DOHH2 (cell line): ENCODE measurements around the gene SIM1.

Experiments used
- H3F3A ChIP-seq: fragments of 200-600 bp; sonication (generic), shearing (Covaris generic); 2 replicates; pipeline ENCODE4 v1.6.0; 2016; ENCODE audit warnings: antibody characterized with exemption, mild to moderate bottlenecking; ENCODE audit not compliant: control insufficient read depth, insufficient read depth
- H3K27ac ChIP-seq: fragments of 200-600 bp; sonication (generic); 2 replicates; pipeline ENCODE4 v1.5.1; 2014; ENCODE audit warnings: low read depth, mild to moderate bottlenecking, low read length, moderate library complexity
- H3K27me3 ChIP-seq: fragments of 200-600 bp; sonication (generic); 2 replicates; pipeline ENCODE4 v1.6.1; 2014; ENCODE audit warnings: mild to moderate bottlenecking, low read length, mixed read lengths; ENCODE audit not compliant: control insufficient read depth
- H3K36me3 ChIP-seq: fragments of 200-600 bp; sonication (generic); 2 replicates; pipeline ENCODE4 v1.6.1; 2014; ENCODE audit warnings: mild to moderate bottlenecking, low read length, moderate library complexity, mixed read lengths; ENCODE audit not compliant: control insufficient read depth
- H3K4me1 ChIP-seq: fragments of 200-600 bp; sonication (generic); 2 replicates; pipeline ENCODE4 v1.6.1; 2014; ENCODE audit warnings: mild to moderate bottlenecking, low read length, mixed read lengths; ENCODE audit not compliant: control insufficient read depth
- H3K4me2 ChIP-seq: fragments of 200-600 bp; sonication (generic); 2 replicates; pipeline ENCODE4 v1.6.0; 2014; ENCODE audit warnings: mild to moderate bottlenecking, low read length, moderate library complexity
- H3K4me3 ChIP-seq: fragments of 200-600 bp; sonication (generic); 2 replicates; pipeline ENCODE4 v1.5.1; 2014; ENCODE audit warnings: mild to moderate bottlenecking, low read length, mixed read lengths
- H3K79me2 ChIP-seq: fragments of 200-600 bp; sonication (generic); 2 replicates; pipeline ENCODE4 v1.6.1; 2014; ENCODE audit warnings: mild to moderate bottlenecking, low read length, mixed read lengths; ENCODE audit not compliant: control insufficient read depth
- H3K9me2 ChIP-seq: fragments of 200-600 bp; sonication (generic); replicated peaks from 2 replicates; pipeline ENCODE4 v1.6.1; 2014; ENCODE audit warnings: mild to moderate bottlenecking, low read length, mixed read lengths; ENCODE audit not compliant: control insufficient read depth
- H3K9me3 ChIP-seq: fragments of 200-600 bp; sonication (generic); 2 replicates; pipeline ENCODE4 v1.6.1; 2014; ENCODE audit warnings: antibody characterized with exemption, low read length, mixed read lengths; ENCODE audit not compliant: control insufficient read depth, insufficient read depth
- H4K20me1 ChIP-seq: fragments of 200-600 bp; sonication (generic); 2 replicates; pipeline ENCODE4 v1.6.0; 2014; ENCODE audit warnings: low read depth, mild to moderate bottlenecking, antibody characterized with exemption, low read length, moderate library complexity; ENCODE audit not compliant: control insufficient read depth, insufficient read depth
- CTCF ChIP-seq: fragments of 200-600 bp; sonication (generic); IDR thresholded peaks from one replicate; pipeline ENCODE4 v1.5.1; 2014; ENCODE audit warnings: antibody characterized with exemption, mild to moderate bottlenecking, low read depth, low read length; ENCODE audit not compliant: poor library complexity, severe bottlenecking
- EZH2phosphoT487 ChIP-seq: fragments of 200-600 bp; sonication (generic); IDR thresholded peaks from 2 replicates; pipeline ENCODE4 v1.6.1; 2017; ENCODE audit warnings: borderline replicate concordance, mild to moderate bottlenecking, antibody characterized with exemption, low read length, moderate library complexity, mixed read lengths

The SIM1 gene

GRCh38 chr6:100461278-100461916 is 3.3 kb downstream of the SIM1 start:
- Histone ChIP-seq H3K4me2 (no peak overlapping the region), H3K27me3 (0 out of 2 replicates have a peak, but pooled peaks cover 3% of the 10 kb centered on the region), H3K4me1 (no peaks in the 10 kb centered on the region)

GRCh38 chr6:100460650-100461204 is 4.0 kb downstream of the SIM1 start:
- Histone ChIP-seq H3K4me2 (no peak overlapping the region), H3K27me3 (0 out of 2 replicates have a peak, but pooled peaks cover 3% of the 10 kb centered on the region), H3K36me3 (no peaks in the 10 kb centered on the region), H3K27ac (no peak overlapping the region), H3K79me2 (no peaks in the 10 kb centered on the region), H3K4me3 (no peak overlapping the region), H3F3A (no peaks in the 10 kb centered on the region), H3K9me2 (no peaks in the 10 kb centered on the region), H4K20me1 (no peaks in the 10 kb centered on the region), H3K4me1 (no peaks in the 10 kb centered on the region), H3K9me3 (peaks cover 6% of the 10 kb centered on the region; the same call in 1 of the 2 replicates)
- TF ChIP-seq EZH2phosphoT487 (no peak), CTCF (peak; percentile 29)

More at GRCh38 chr6:100461278-100461916, 3.3 kb downstream of the SIM1 start:
- no peak for TF ChIP-seq EZH2phosphoT487
- TF ChIP-seq CTCF = no peak
- H3F3A ChIP-seq = no peaks in the 10 kb centered on the region
- H3K4me3 ChIP-seq = no peak overlapping the region
- H3K9me2 ChIP-seq = no peaks in the 10 kb centered on the region
- no peaks in the 10 kb centered on the region for H3K36me3 ChIP-seq
- peaks cover 3% of the 10 kb centered on the region; the same call in 1 of the 2 replicates for H3K9me3 ChIP-seq
- H3K27ac ChIP-seq = no peak overlapping the region
- H3K79me2 ChIP-seq = no peaks in the 10 kb centered on the region
- H4K20me1 ChIP-seq = no peaks in the 10 kb centered on the region

- Histone ChIP-seq H3K9me3 (peaks cover 6% of the 10 kb centered on the region; the same call in 1 of the 2 replicates), H3K4me3 (no peak overlapping the region), H3K4me2 (no peak overlapping the region), H3F3A (no peaks in the 10 kb centered on the region), H3K4me1 (no peaks in the 10 kb centered on the region), H3K27ac (no peak overlapping the region), H4K20me1 (no peaks in the 10 kb centered on the region), H3K9me2 (no peaks in the 10 kb centered on the region), H3K79me2 (no peaks in the 10 kb centered on the region), H3K36me3 (no peaks in the 10 kb centered on the region), H3K27me3 (0 out of 2 replicates have a peak, but pooled peaks cover 3% of the 10 kb centered on the region)
- TF ChIP-seq CTCF = no peak
- TF ChIP-seq EZH2phosphoT487 = no peak
Measured at GRCh38 chr6:100459592-100460184, 5.0 kb downstream of the SIM1 start.
